SIG-M5 (cell line): ENCODE measurements around the gene BTBD8.

ENCODE experiments used
- DNase-seq: peaks from one replicate; lab custom pipeline; 2025; lab: John Stamatoyannopoulos, UW

The BTBD8 gene

GRCh38 chr1:92094090-92094489 lies 13.9 kb downstream of the BTBD8 start:
- DNase-seq, result no peak

- DNase-seq, result no peak
Observed at GRCh38 chr1:92094595-92094994, 14.4 kb downstream of the BTBD8 start.

- DNase-seq, result no peak
Observed at GRCh38 chr1:92095874-92096273, 15.7 kb downstream of the BTBD8 start.

- DNase-seq, result peak; percentile 86
Observed at GRCh38 chr1:92096317-92096716, 16.2 kb downstream of the BTBD8 start.

GRCh38 chr1:92105546-92106081 lies 25.5 kb downstream of the BTBD8 start:
- DNase-seq, result no peak

GRCh38 chr1:92108631-92109030 lies 28.5 kb downstream of the BTBD8 start:
- DNase-seq, result no peak

GRCh38 chr1:92117526-92117925 lies 37.4 kb downstream of the BTBD8 start:
- no peak for DNase-seq

- DNase-seq, result no peak
Observed at GRCh38 chr1:92118826-92119225, 38.7 kb downstream of the BTBD8 start.

GRCh38 chr1:92123868-92124267 lies 43.7 kb downstream of the BTBD8 start:
- no peak for DNase-seq

GRCh38 chr1:92125204-92125603 lies 45.1 kb downstream of the BTBD8 start:
- DNase-seq, result no peak

- DNase-seq, result no peak
Observed at GRCh38 chr1:92126088-92126487, 45.9 kb downstream of the BTBD8 start.

GRCh38 chr1:92134331-92134730 lies 54.2 kb downstream of the BTBD8 start:
- no peak for DNase-seq

GRCh38 chr1:92136341-92136740 lies 56.2 kb downstream of the BTBD8 start:
- DNase-seq, result no peak

GRCh38 chr1:92154934-92155333 lies 74.8 kb downstream of the BTBD8 start:
- no peak for DNase-seq

GRCh38 chr1:92159593-92159992 lies 79.4 kb downstream of the BTBD8 start:
- DNase-seq, result no peak

- no peak for DNase-seq
Observed at GRCh38 chr1:92165389-92165788, 85.2 kb downstream of the BTBD8 start.

- DNase-seq, result no peak
Observed at GRCh38 chr1:92167151-92167550, 87.0 kb downstream of the BTBD8 start.

- DNase-seq, result no peak
Observed at GRCh38 chr1:92168657-92169056, 88.5 kb downstream of the BTBD8 start.

- DNase-seq, result no peak
Observed at GRCh38 chr1:92169214-92170005, 89.3 kb downstream of the BTBD8 start.

GRCh38 chr1:92184632-92185031 lies 104.5 kb downstream of the BTBD8 start:
- DNase-seq, result no peak

- no peak for DNase-seq
Observed at GRCh38 chr1:92186081-92186480, 105.9 kb downstream of the BTBD8 start.

- DNase-seq, result no peak
Observed at GRCh38 chr1:92188436-92189255, 108.5 kb downstream of the BTBD8 start.

GRCh38 chr1:92191726-92192125 lies 111.6 kb downstream of the BTBD8 start:
- DNase-seq, result no peak
